ENCODE measurements around the gene MED13. TPM values are rescaled to one million over a fixed set of nuclear protein-coding genes. Genes with fewer than 3 reads are reported as not detected.

Gene MED13
- total RNA-seq, 4 donors from 2014 or later = 41.9 to 51.7 (median 49.1) TPM

DNA sequence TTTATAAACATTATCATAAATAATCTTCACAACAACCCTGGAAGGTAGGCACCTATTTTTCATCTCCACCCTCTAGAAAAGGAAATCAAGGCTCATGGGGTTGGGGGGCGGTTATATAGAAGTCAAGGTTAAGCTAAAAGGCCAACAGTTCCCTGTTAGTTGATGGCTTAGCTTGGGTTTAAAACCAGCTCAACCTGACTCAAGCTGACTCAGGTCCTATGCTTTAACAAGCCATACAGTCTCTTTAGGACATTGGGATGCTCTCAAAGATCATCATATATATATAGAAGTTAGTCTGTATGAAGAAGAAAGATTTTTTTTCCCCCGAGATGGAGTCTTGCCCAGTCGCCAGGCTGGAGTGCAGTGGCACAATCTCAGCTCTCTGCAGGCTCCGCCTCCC is 44.8 kb upstream of the MED13 start:
- DNase-seq (ENCODE audit: extremely low spot score) = no peak
- intact Hi-C loops (cut with DNase I) = no loop called here
- Histone ChIP-seq H3K4me3 (no peak overlapping the region), H3K4me1 (no peaks in the 10 kb centered on the region), H3K36me3 (no peaks in the 10 kb centered on the region), H3K27me3 (peaks cover 0 to 5% (median 0%) of the 10 kb centered on the region in 4 donors), H3K9me3 (no peaks in the 10 kb centered on the region), H3K27ac (replicated peaks in 1 of 4) (no peak overlapping the region)
- WGBS = 73% methylated on average over 4 of the region's 4 CpGs
- no peak for TF ChIP-seq POLR2AphosphoS5 (IDR thresholded peaks at IDR 0.05)

DNA sequence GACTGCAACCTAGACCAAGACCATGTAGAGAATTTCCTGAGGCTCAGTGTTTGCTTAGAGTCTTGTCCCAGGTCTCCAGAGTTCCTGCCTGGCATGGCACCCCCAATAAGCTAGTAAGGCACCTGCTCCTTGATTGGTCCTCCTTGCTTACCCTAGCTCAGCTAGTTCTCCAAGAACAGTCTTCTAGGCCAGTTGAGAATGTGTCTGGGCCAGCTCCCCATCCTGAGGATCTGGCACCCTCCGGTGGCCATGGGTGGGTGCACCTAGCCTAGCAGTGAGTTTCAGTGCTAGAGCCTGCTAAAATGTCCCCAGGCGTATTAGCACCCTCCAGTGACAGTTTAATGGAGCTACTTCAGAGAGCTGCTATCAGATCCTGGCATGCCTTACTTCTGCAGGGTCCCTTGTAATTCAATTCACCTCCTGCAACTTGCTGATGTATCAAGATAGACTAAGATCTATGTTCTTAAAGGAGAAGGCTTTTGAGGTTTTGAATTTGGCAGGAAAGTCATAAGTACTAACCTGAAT is 44.4 kb upstream of the MED13 start:
- 39% methylated on average over 2 of the region's 2 CpGs for WGBS
- H3K27me3 ChIP-seq = peaks cover 0 to 5% (median 0%) of the 10 kb centered on the region in 4 donors
- TF ChIP-seq, protein P1, sequence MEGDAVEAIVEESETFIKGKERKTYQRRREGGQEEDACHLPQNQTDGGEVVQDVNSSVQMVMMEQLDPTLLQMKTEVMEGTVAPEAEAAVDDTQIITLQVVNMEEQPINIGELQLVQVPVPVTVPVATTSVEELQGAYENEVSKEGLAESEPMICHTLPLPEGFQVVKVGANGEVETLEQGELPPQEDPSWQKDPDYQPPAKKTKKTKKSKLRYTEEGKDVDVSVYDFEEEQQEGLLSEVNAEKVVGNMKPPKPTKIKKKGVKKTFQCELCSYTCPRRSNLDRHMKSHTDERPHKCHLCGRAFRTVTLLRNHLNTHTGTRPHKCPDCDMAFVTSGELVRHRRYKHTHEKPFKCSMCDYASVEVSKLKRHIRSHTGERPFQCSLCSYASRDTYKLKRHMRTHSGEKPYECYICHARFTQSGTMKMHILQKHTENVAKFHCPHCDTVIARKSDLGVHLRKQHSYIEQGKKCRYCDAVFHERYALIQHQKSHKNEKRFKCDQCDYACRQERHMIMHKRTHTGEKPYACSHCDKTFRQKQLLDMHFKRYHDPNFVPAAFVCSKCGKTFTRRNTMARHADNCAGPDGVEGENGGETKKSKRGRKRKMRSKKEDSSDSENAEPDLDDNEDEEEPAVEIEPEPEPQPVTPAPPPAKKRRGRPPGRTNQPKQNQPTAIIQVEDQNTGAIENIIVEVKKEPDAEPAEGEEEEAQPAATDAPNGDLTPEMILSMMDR (IDR thresholded peaks at IDR 0.05) = peak in 1 of 3 experiments; percentile 10
- TF ChIP-seq EP300 (IDR thresholded peaks at IDR 0.05) = no peak
- no peaks in the 10 kb centered on the region for H3K4me1 ChIP-seq
- no peak for DNase-seq (ENCODE audit: extremely low spot score)
- intact Hi-C loops (cut with DNase I) = no loop called here
- H3K9me3 ChIP-seq = no peaks in the 10 kb centered on the region
- H3K27ac ChIP-seq (replicated peaks in 1 of 4) = no peak overlapping the region
- H3K4me3 ChIP-seq = no peak overlapping the region
- no peaks in the 10 kb centered on the region for H3K36me3 ChIP-seq

DNA sequence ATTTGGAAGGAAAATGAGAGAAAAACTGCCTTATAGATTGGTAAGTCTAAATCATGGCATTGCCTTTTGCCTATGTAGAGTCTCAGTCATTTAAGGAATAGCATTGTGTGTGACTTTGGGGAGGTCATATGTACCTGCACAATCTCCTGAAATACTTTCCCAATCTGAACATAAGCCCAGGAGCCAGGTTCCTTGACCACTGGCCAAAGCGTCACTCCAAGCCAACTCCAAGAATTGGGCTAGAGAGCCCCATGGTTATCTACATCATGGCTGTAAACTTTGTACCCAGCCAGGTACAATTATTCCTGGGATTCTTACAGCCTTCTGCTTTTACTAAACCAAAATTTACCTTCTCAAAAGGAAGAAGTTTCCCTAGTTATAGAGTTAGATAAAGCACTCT is 40.8 kb upstream of the MED13 start:
- Histone ChIP-seq H3K27me3 (no peaks in the 10 kb centered on the region), H3K36me3 (no peaks in the 10 kb centered on the region), H3K4me3 (no peak overlapping the region), H3K9me3 (no peaks in the 10 kb centered on the region), H3K4me1 (no peaks in the 10 kb centered on the region), H3K27ac (replicated peaks in 1 of 4) (no peak overlapping the region)
- DNase-seq (ENCODE audit: extremely low spot score) = no peak
- intact Hi-C loops (cut with DNase I) = no loop called here
- TF ChIP-seq, protein P1 (IDR thresholded peaks at IDR 0.05) = no peak
- TF ChIP-seq EP300 (IDR thresholded peaks at IDR 0.05) (no peak), POLR2A (IDR thresholded peaks at IDR 0.05; ENCODE audit: low read depth) (no peak), POLR2AphosphoS5 (IDR thresholded peaks at IDR 0.05) (no peak)
- WGBS = 88% methylated on average over 1 of the region's 1 CpG

DNA sequence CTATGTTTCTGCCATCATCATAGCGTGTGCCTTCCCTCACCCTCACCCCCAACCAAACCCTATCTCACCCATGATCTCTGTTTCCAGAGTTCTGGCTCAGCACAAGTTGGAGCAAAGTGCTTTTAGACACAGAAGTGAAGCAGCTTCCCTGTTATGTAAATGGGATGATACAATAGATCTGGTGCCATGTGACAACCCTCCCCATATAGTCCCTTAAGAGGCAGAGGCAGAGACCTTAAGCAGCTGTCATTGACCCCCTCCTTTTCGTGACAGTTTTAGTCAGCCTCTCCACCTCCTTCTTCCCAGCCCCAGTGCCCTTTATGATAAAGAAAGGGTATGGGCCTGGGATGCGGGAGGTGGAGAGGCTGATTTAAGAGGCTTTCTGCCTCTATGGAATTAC is 40.3 kb upstream of the MED13 start:
- Histone ChIP-seq H3K9me3 (no peaks in the 10 kb centered on the region), H3K36me3 (no peaks in the 10 kb centered on the region), H3K4me1 (no peaks in the 10 kb centered on the region), H3K27ac (replicated peaks in 1 of 4) (no peak overlapping the region), H3K4me3 (no peak overlapping the region), H3K27me3 (no peaks in the 10 kb centered on the region)
- WGBS = 85% methylated on average over 3 of the region's 3 CpGs
- intact Hi-C loops (cut with DNase I) = no loop called here
- DNase-seq (ENCODE audit: extremely low spot score) = no peak
- no peak for TF ChIP-seq POLR2AphosphoS5 (IDR thresholded peaks at IDR 0.05)
- TF ChIP-seq EP300 (IDR thresholded peaks at IDR 0.05) = no peak
- TF ChIP-seq, protein P1 (IDR thresholded peaks at IDR 0.05) = no peak
- no peak for TF ChIP-seq POLR2A (IDR thresholded peaks at IDR 0.05; ENCODE audit: low read depth)

DNA sequence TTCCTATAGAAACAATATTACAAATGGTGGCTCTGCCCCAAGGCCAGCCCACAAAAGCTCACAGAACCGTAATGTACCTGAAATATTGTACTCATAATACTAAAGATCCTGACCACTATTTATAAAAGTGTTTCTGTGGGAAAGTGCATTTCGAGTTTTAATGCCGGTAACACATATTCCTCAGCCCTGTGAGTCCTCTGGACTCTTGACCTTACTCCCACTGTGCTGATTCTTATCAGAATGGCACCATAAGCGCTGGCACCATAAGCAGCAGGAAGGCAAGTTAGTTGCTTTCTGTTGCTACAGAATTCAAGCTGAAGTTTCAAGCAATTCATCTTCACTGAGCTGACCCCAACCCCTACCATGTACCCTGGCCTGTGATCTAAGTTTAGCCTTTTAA is 36.4 kb upstream of the MED13 start:
- Histone ChIP-seq H3K4me3 (no peak overlapping the region), H3K9me3 (no peaks in the 10 kb centered on the region), H3K27me3 (no peaks in the 10 kb centered on the region), H3K27ac (replicated peaks in 1 of 4) (no peak overlapping the region), H3K36me3 (no peaks in the 10 kb centered on the region), H3K4me1 (no peaks in the 10 kb centered on the region)
- intact Hi-C loops (cut with DNase I) = no loop called here
- DNase-seq (ENCODE audit: extremely low spot score) = no peak
- TF ChIP-seq POLR2A (IDR thresholded peaks at IDR 0.05; ENCODE audit: low read depth) = no peak
- TF ChIP-seq POLR2AphosphoS5 (IDR thresholded peaks at IDR 0.05) = no peak
- TF ChIP-seq, protein P1 (IDR thresholded peaks at IDR 0.05) = no peak
- TF ChIP-seq EP300 (IDR thresholded peaks at IDR 0.05) = no peak
- 86% methylated on average over 4 of the region's 4 CpGs for WGBS
